Endothelial cell of umbilical vein (primary cell): ENCODE data around the gene GPANK1. TPM values are rescaled to one million over a fixed set of nuclear protein-coding genes. Genes with fewer than 3 reads are reported as not detected.

Source experiments
- BruUV-seq: library from RNA; stranded (reverse); fragments of 400-500 nt; replicated peaks from 2 replicates; lab custom pipeline; 2021; lab: Mats Ljungman, UMichigan
- CTCF ChIA-PET: fragments of 300-600, 350-600 bp; sonication (Branson Sonifier 250); formaldehyde crosslinking; loops from one replicate; lab custom pipeline; 2021; ENCODE audit warnings: antibody characterized with exemption, inconsistent platforms; lab: Charles Lee
- POLR2A ChIA-PET: fragments of 300-600, 350-600 bp; sonication (Branson Sonifier 250); formaldehyde crosslinking; loops from one replicate; lab custom pipeline; 2021; ENCODE audit warnings: antibody characterized with exemption, inconsistent platforms; lab: Charles Lee
- DNase-seq: peaks from one replicate; pipeline ENCODE4 v3.0.0-alpha.2; 2011; ENCODE audit warnings: low read depth, low spot score
- FAIRE-seq: peaks from 2 replicates; lab custom pipeline; 2011; peaks lifted over from hg19 to GRCh38; lab: Jason Lieb, UNC
- H2AFZ ChIP-seq: 2 replicates; pipeline ENCODE4 v1.6.0; 2012; ENCODE audit warnings: low read depth, low read length, control low read depth, inconsistent platforms
- H3K27ac ChIP-seq: 2 replicates; pipeline ENCODE4 v1.5.1; 2011; ENCODE audit warnings: low read depth, mild to moderate bottlenecking, control low read depth, low read length, moderate library complexity; ENCODE audit not compliant: insufficient read depth
- H3K27me3 ChIP-seq, 2 experiments: 2 replicates each; pipeline versions ENCODE4 v1.6.0 to v1.6.1; 2011; ENCODE audit warnings: low read length in 2 of 2, mixed read lengths in 1 of 2; ENCODE audit not compliant: control insufficient read depth in 2 of 2, insufficient read depth in 2 of 2
- H3K36me3 ChIP-seq, 2 experiments: 2 replicates in 1 of 2; 3 replicates in 1 of 2; pipeline ENCODE4 v1.5.1; 2011; ENCODE audit warnings: low read length in 2 of 2, mild to moderate bottlenecking in 1 of 2, moderate library complexity in 1 of 2; ENCODE audit not compliant: control insufficient read depth in 2 of 2, insufficient read depth in 2 of 2; ENCODE audit errors: extremely low read depth in 1 of 2
- H3K4me1 ChIP-seq: 3 replicates; pipeline ENCODE4 v1.5.1; 2011; ENCODE audit warnings: mild to moderate bottlenecking, low read length; ENCODE audit not compliant: control insufficient read depth, insufficient read depth; ENCODE audit errors: extremely low read depth
- H3K4me2 ChIP-seq: 2 replicates; pipeline ENCODE4 v1.6.1; 2011; ENCODE audit warnings: low read length, control low read depth, mixed read lengths; ENCODE audit not compliant: insufficient read depth
- H3K4me3 ChIP-seq, 3 experiments: fragments of 200-600 bp in 1 of 3; sonication (generic), shearing (Covaris generic) in 1 of 3; replicated peaks in 1 of 3; 2 replicates each; pipeline ENCODE4 v1.5.1; 2011 to 2016; ENCODE audit warnings: control low read depth in 3 of 3, low read length in 3 of 3, mild to moderate bottlenecking in 2 of 3, inconsistent platforms in 1 of 3, low read depth in 1 of 3, moderate library complexity in 1 of 3; ENCODE audit not compliant: insufficient read depth in 1 of 3
- H3K79me2 ChIP-seq: 2 replicates; pipeline ENCODE4 v1.6.0; 2012; ENCODE audit warnings: low read length, inconsistent platforms; ENCODE audit not compliant: control insufficient read depth, insufficient read depth
- H3K9ac ChIP-seq: replicated peaks from 2 replicates; pipeline ENCODE3; 2011; ENCODE audit warnings: low read length, control low read depth; ENCODE audit not compliant: insufficient read depth; ENCODE audit errors: extremely low read depth
- H3K9me1 ChIP-seq: replicated peaks from 3 replicates; pipeline ENCODE4 v1.6.0; 2011; ENCODE audit warnings: mild to moderate bottlenecking, low read length; ENCODE audit not compliant: control insufficient read depth, insufficient read depth; ENCODE audit errors: extremely low read depth
- H3K9me3 ChIP-seq: replicated peaks from 2 replicates; pipeline ENCODE4 v1.5.1; 2012; ENCODE audit warnings: low read length, inconsistent platforms; ENCODE audit not compliant: control insufficient read depth, insufficient read depth
- H4K20me1 ChIP-seq: replicated peaks from 2 replicates; pipeline ENCODE3; 2011; ENCODE audit warnings: mild to moderate bottlenecking, low read length; ENCODE audit not compliant: control insufficient read depth, insufficient read depth; ENCODE audit errors: extremely low read depth
- EZH2 ChIP-seq: IDR thresholded peaks from 2 replicates; pipeline ENCODE4 v1.6.1; 2012; ENCODE audit warnings: borderline replicate concordance, low read depth, mild to moderate bottlenecking, moderate library complexity, low read length, inconsistent platforms; ENCODE audit not compliant: severe bottlenecking
- FOS ChIP-seq: IDR thresholded peaks from 2 replicates; pipeline ENCODE4 v1.6.1; 2011; ENCODE audit warnings: mild to moderate bottlenecking, low read length, moderate library complexity, borderline replicate concordance; ENCODE audit not compliant: insufficient read depth
- GATA2 ChIP-seq: IDR thresholded peaks from 2 replicates; pipeline ENCODE4 v1.7.0; 2011; ENCODE audit warnings: low read depth, mild to moderate bottlenecking, moderate library complexity, mixed read lengths, low read length; ENCODE audit not compliant: insufficient read length, insufficient read depth
- JUN ChIP-seq: IDR thresholded peaks from 2 replicates; pipeline ENCODE4 v1.6.1; 2011; ENCODE audit warnings: borderline replicate concordance, low read depth; ENCODE audit not compliant: insufficient read length, insufficient read depth
- MYC ChIP-seq: IDR thresholded peaks from one replicate; pipeline ENCODE4 v1.6.1; 2011; ENCODE audit warnings: mild to moderate bottlenecking, low read depth, low read length
- POLR2A ChIP-seq: IDR thresholded peaks from 2 replicates; pipeline ENCODE4 v1.6.1; 2012; ENCODE audit warnings: low read depth, mild to moderate bottlenecking, control low read depth, low read length
- POLR2AphosphoS5 ChIP-seq: IDR thresholded peaks from 2 replicates; pipeline ENCODE4 v1.6.1; 2012; ENCODE audit warnings: low read depth, mild to moderate bottlenecking, control low read depth, low read length, moderate library complexity; ENCODE audit not compliant: insufficient read depth
- dilution Hi-C: fragments of 300-500 bp; cut with MboI; formaldehyde crosslinking; loops from one replicate; pipeline ENCODE4 v1.15.0; 2019; ENCODE audit warnings: low sequenced_read_pairs; ENCODE audit not compliant: extremely low pct_ligation_motif_present
- intact Hi-C: fragments of 100-400 bp; cut with micrococcal nuclease; formaldehyde crosslinking; loops from one replicate; pipeline ENCODE4 v1.10.0; 2022
- polyA plus RNA-seq, 4 experiments: library from polyadenylated mRNA; depleted of rRNA in 3 of 4; stranded (reverse) in 3 of 4; unstranded in 1 of 4; fragments of >200 nt; gene quantifications; 2 replicates each; pipeline versions ENCODE4 v1.2.1 to v1.2.3, GENCODE V29; 2011 to 2012; ENCODE audit warnings: missing spikeins in 1 of 4
- total RNA-seq: library from RNA; stranded (reverse); gene quantifications from 2 replicates; pipeline ENCODE4 v1.2.3, GENCODE V29; 2021
- TF ChIP-seq, protein P1 (sequence below), 2 donors: IDR thresholded peaks; 1 replicate in 1 of 2; 2 replicates in 1 of 2; pipeline ENCODE4 v1.5.1; 2011; ENCODE audit warnings: low read length in 2 of 2, mild to moderate bottlenecking in 2 of 2, moderate library complexity in 2 of 2, control low read depth in 1 of 2, inconsistent platforms in 1 of 2, low read depth in 1 of 2; ENCODE audit not compliant: insufficient read depth in 1 of 2; ENCODE audit errors: extremely low read depth in 1 of 2
- TF ChIP-seq, protein P2 (sequence below): IDR thresholded peaks from 2 replicates; pipeline ENCODE4 v1.6.1; 2011; ENCODE audit not compliant: insufficient read depth, insufficient read length

Gene GPANK1
- total and polyA plus RNA-seq, 2 donors (not counting 3 experiments of a cell fraction or from before 2014, with no cell fraction given): 12.6 to 17.5 TPM

DNA sequence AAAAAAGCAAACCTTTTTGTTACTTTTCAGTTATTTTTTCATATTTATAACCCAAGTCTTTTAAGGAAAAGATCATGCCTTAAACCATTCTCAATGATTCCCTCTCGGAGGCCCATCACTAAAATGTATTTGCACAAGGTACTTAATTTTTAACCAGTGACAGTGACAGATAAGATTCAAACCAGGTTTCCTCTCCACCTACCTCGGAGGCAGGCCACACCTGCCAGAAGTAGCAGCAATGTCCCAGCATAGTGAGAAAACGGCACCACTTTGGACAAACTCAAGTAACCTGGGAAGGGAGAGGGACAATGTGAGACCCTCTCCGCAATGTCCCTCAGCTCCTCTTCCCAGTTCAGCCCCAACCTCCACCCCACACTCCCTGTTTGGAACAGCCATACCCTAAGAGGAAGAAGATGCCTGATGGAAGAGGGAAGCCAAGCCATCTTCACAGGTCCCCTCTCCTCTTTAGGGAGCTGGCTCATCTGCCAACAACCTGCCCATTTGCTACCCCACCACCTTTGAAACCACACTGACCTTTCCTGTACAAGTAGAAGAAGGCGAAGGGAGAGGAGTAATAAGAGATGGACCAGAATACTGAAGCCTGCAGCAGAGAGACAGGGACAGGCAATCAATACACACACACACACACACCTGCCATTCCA, 36.1 kb upstream of the GPANK1 start:
- no peak overlapping the region for H3K27ac ChIP-seq
- H3K79me2 ChIP-seq: peaks cover 21% of the 10 kb centered on the region
- DNase-seq (no peak), FAIRE-seq (no peak)
- TF ChIP-seq FOS: no peak
- no peak for TF ChIP-seq POLR2A
- TF ChIP-seq MYC: no peak
- no peak for TF ChIP-seq EZH2
- no peak for TF ChIP-seq JUN
- TF ChIP-seq GATA2: no peak
- TF ChIP-seq, protein P1, sequence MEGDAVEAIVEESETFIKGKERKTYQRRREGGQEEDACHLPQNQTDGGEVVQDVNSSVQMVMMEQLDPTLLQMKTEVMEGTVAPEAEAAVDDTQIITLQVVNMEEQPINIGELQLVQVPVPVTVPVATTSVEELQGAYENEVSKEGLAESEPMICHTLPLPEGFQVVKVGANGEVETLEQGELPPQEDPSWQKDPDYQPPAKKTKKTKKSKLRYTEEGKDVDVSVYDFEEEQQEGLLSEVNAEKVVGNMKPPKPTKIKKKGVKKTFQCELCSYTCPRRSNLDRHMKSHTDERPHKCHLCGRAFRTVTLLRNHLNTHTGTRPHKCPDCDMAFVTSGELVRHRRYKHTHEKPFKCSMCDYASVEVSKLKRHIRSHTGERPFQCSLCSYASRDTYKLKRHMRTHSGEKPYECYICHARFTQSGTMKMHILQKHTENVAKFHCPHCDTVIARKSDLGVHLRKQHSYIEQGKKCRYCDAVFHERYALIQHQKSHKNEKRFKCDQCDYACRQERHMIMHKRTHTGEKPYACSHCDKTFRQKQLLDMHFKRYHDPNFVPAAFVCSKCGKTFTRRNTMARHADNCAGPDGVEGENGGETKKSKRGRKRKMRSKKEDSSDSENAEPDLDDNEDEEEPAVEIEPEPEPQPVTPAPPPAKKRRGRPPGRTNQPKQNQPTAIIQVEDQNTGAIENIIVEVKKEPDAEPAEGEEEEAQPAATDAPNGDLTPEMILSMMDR (IDR thresholded peaks at IDR 0.05; ENCODE audit: extremely low read depth in 1 of 2, insufficient read depth in 1 of 2, low read depth in 1 of 2, low read length in 2 of 2): no peak
- no peak for TF ChIP-seq POLR2AphosphoS5
- TF ChIP-seq, protein P2, sequence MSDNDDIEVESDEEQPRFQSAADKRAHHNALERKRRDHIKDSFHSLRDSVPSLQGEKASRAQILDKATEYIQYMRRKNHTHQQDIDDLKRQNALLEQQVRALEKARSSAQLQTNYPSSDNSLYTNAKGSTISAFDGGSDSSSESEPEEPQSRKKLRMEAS: no peak
- H3K36me3 ChIP-seq: peaks cover 0 to 8% of the 10 kb centered on the region in 2 experiments
- H3K4me2 ChIP-seq: no peak overlapping the region
- H3K27me3 ChIP-seq: no peaks in the 10 kb centered on the region
- ChIA-PET CTCF (no interaction called here), POLR2A (no interaction called here)
- dilution Hi-C loops (no loop called here), intact Hi-C loops (no loop called here)
- H3K4me3 ChIP-seq: no peak overlapping the region
- no TSS peak for BruUV-seq
- no peaks in the 10 kb centered on the region for H4K20me1 ChIP-seq
- no peak overlapping the region for H2AFZ ChIP-seq
- no peaks in the 10 kb centered on the region for H3K9me3 ChIP-seq
- H3K9ac ChIP-seq: no peak overlapping the region
- H3K9me1 ChIP-seq: no peaks in the 10 kb centered on the region
- peaks cover 11% of the 10 kb centered on the region for H3K4me1 ChIP-seq
